Rectal smooth muscle tissue (tissue), 1 donor: ENCODE results near the gene TERT.

Experiments used
- H3K27ac ChIP-seq: one replicate; pipeline ENCODE4 v1.7.0; 2013; ENCODE audit warnings: low read depth, low read length, inconsistent platforms
- H3K27me3 ChIP-seq: one replicate; pipeline ENCODE4 v1.7.0; 2013; ENCODE audit warnings: low read length; ENCODE audit not compliant: control insufficient read depth, insufficient read depth
- H3K36me3 ChIP-seq: one replicate; pipeline ENCODE4 v1.7.0; 2013; ENCODE audit warnings: low read length; ENCODE audit not compliant: control insufficient read depth, insufficient read depth
- H3K4me1 ChIP-seq: one replicate; pipeline ENCODE4 v1.7.0; 2013; ENCODE audit warnings: low read length; ENCODE audit not compliant: control insufficient read depth, insufficient read depth
- H3K4me3 ChIP-seq: one replicate; pipeline ENCODE4 v1.7.0; 2013; ENCODE audit warnings: low read length
- H3K9ac ChIP-seq: one replicate; pipeline ENCODE4 v1.7.0; 2013; ENCODE audit warnings: low read length

The TERT gene

GRCh38 chr5:1311439-1312055 lies 16.7 kb upstream of the TERT start:
- H3K27ac ChIP-seq = no peak overlapping the region
- H3K4me3 ChIP-seq = no peak overlapping the region
- H3K27me3 ChIP-seq = no peaks in the 10 kb centered on the region
- no peaks in the 10 kb centered on the region for H3K4me1 ChIP-seq
- H3K9ac ChIP-seq = no peak overlapping the region
- H3K36me3 ChIP-seq = no peaks in the 10 kb centered on the region

- H3K27me3 ChIP-seq = no peaks in the 10 kb centered on the region
- no peak overlapping the region for H3K9ac ChIP-seq
- H3K36me3 ChIP-seq = no peaks in the 10 kb centered on the region
- no peak overlapping the region for H3K27ac ChIP-seq
- no peak overlapping the region for H3K4me3 ChIP-seq
- no peaks in the 10 kb centered on the region for H3K4me1 ChIP-seq
Measured at GRCh38 chr5:1310118-1310517, 15.2 kb upstream of the TERT start.

DNA sequence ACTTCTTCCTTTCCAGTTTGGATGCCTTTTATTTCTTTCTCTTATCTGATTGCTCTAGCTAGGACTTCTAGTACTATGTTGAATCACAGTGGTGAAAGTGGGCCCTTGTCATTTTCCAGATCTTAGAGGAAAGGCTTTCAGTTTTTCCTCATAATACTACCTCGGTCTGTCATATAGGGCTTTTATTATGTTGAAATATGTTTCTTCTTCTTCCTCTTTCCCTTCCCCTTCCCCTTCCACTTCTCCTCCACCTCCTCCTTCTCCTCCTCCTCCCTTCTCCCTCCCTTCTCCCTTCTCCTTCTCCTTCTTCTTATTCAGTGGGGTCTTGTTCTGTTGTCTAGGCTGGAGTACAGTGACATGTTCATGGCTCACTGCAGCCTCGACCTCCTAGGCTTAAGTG lies 9.2 kb upstream of the TERT start:
- H3K9ac ChIP-seq = no peak overlapping the region
- no peak overlapping the region for H3K4me3 ChIP-seq
- H3K36me3 ChIP-seq = no peaks in the 10 kb centered on the region
- H3K4me1 ChIP-seq = no peaks in the 10 kb centered on the region
- H3K27me3 ChIP-seq = no peaks in the 10 kb centered on the region
- H3K27ac ChIP-seq = no peak overlapping the region

DNA sequence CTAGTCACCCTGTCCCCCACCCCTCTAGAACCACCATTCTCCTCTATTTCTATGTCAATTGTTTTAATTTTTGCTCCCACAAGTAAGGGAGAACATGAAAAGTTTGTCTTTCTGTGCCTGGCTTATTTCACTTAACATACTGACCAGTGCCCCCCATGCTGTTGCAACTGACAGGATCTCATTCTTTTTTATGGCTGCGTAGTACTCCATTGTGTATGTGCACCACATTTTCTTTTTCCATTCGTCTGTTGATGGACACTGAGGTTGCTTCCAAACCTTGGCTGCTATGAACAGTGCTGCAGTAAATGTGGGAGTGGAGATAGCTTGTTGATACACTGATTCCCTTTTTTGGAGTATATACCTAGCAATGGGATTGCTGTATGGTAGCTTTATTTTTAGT lies 7.4 kb upstream of the TERT start:
- Histone ChIP-seq H3K27ac (no peak overlapping the region), H3K9ac (no peak overlapping the region), H3K4me3 (no peak overlapping the region), H3K27me3 (no peaks in the 10 kb centered on the region), H3K4me1 (no peaks in the 10 kb centered on the region), H3K36me3 (no peaks in the 10 kb centered on the region)

- Histone ChIP-seq H3K4me1 (no peaks in the 10 kb centered on the region), H3K4me3 (no peak overlapping the region), H3K9ac (no peak overlapping the region)
Measured at GRCh38 chr5:1300581-1301083, 5.8 kb upstream of the TERT start.

GRCh38 chr5:1299961-1300360 lies 5.1 kb upstream of the TERT start:
- H3K4me1 ChIP-seq = no peaks in the 10 kb centered on the region
- no peaks in the 10 kb centered on the region for H3K27me3 ChIP-seq
- H3K27ac ChIP-seq = no peak overlapping the region
- no peaks in the 10 kb centered on the region for H3K36me3 ChIP-seq
- no peak overlapping the region for H3K4me3 ChIP-seq
- no peak overlapping the region for H3K9ac ChIP-seq

More at GRCh38 chr5:1300581-1301083, 5.8 kb upstream of the TERT start:
- Histone ChIP-seq H3K36me3 (no peaks in the 10 kb centered on the region), H3K27ac (no peak overlapping the region), H3K27me3 (no peaks in the 10 kb centered on the region)

GRCh38 chr5:1299511-1299850 lies 4.6 kb upstream of the TERT start:
- Histone ChIP-seq H3K9ac (no peak overlapping the region), H3K27ac (no peak overlapping the region), H3K4me1 (no peaks in the 10 kb centered on the region), H3K27me3 (no peaks in the 10 kb centered on the region), H3K4me3 (no peak overlapping the region), H3K36me3 (no peaks in the 10 kb centered on the region)

- H3K4me1 ChIP-seq = no peaks in the 10 kb centered on the region
- H3K9ac ChIP-seq = no peak overlapping the region
- H3K27me3 ChIP-seq = peaks cover 1% of the 10 kb centered on the region
- no peaks in the 10 kb centered on the region for H3K36me3 ChIP-seq
- no peak overlapping the region for H3K27ac ChIP-seq
- no peak overlapping the region for H3K4me3 ChIP-seq
Measured at GRCh38 chr5:1298723-1299510, 4.0 kb upstream of the TERT start.

- peaks cover 4% of the 10 kb centered on the region for H3K27me3 ChIP-seq
- H3K9ac ChIP-seq = no peak overlapping the region
- H3K36me3 ChIP-seq = no peaks in the 10 kb centered on the region
- no peaks in the 10 kb centered on the region for H3K4me1 ChIP-seq
- no peak overlapping the region for H3K4me3 ChIP-seq
- H3K27ac ChIP-seq = no peak overlapping the region
Measured at GRCh38 chr5:1298067-1298551, 3.2 kb upstream of the TERT start.

- H3K9ac ChIP-seq = no peak overlapping the region
- peaks cover 4% of the 10 kb centered on the region for H3K27me3 ChIP-seq
- no peaks in the 10 kb centered on the region for H3K4me1 ChIP-seq
- no peak overlapping the region for H3K4me3 ChIP-seq
- H3K36me3 ChIP-seq = no peaks in the 10 kb centered on the region
- H3K27ac ChIP-seq = no peak overlapping the region
Measured at GRCh38 chr5:1297243-1297642, 2.4 kb upstream of the TERT start.

DNA sequence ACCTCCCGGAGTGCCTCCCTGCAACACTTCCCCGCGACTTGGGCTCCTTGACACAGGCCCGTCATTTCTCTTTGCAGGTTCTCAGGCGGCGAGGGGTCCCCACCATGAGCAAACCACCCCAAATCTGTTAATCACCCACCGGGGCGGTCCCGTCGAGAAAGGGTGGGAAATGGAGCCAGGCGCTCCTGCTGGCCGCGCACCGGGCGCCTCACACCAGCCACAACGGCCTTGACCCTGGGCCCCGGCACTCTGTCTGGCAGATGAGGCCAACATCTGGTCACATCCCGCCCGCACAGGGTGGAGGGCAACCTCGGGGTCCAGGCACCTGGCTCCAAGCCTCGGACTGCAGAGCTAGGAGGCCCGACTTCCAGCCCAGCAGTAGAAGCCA lies 776 bp upstream of the TERT start:
- H3K27me3 ChIP-seq = peaks cover 4% of the 10 kb centered on the region
- H3K36me3 ChIP-seq = no peaks in the 10 kb centered on the region
- H3K4me1 ChIP-seq = no peaks in the 10 kb centered on the region
- no peak overlapping the region for H3K4me3 ChIP-seq
- H3K9ac ChIP-seq = no peak overlapping the region
- H3K27ac ChIP-seq = no peak overlapping the region

GRCh38 chr5:1294206-1294834 lies 548 bp downstream of the TERT start:
- Histone ChIP-seq H3K27ac (no peak overlapping the region), H3K36me3 (no peaks in the 10 kb centered on the region), H3K9ac (no peak overlapping the region), H3K4me1 (no peaks in the 10 kb centered on the region), H3K4me3 (no peak overlapping the region), H3K27me3 (peaks cover 4% of the 10 kb centered on the region)
